Caco-2 (cell line): ENCODE measurements around the gene ANKRD42. TPM values are rescaled to one million over a fixed set of nuclear protein-coding genes. Genes with fewer than 3 reads are reported as not detected.
A peak's percentile ranks its signal among the peaks of the same experiment; 100 is the strongest.

Source experiments
- BruUV-seq: library from RNA; stranded (reverse); fragments of 400-500 nt; replicated peaks from 2 replicates; lab custom pipeline; 2021; lab: Mats Ljungman, UMichigan
- CTCF ChIA-PET: fragments of 300-600 bp; sonication (Branson Sonifier 250); formaldehyde crosslinking; loops from one replicate; lab custom pipeline; 2022; ENCODE audit warnings: antibody characterized with exemption; lab: Charles Lee
- POLR2A ChIA-PET: fragments of 300-600 bp; sonication (Branson Sonifier 250); formaldehyde crosslinking; loops from one replicate; lab custom pipeline; 2022; ENCODE audit warnings: antibody characterized with exemption; lab: Charles Lee
- DNase-seq, 2 experiments: peaks; one replicate each; pipeline versions ENCODE4 v3.0.0 to v3.0.0-alpha.2; 2020 to 2022
- H3K27me3 ChIP-seq: replicated peaks from 2 replicates; pipeline ENCODE4 v1.6.0; 2011; ENCODE audit warnings: low read length; ENCODE audit not compliant: control insufficient read depth, insufficient read depth
- H3K36me3 ChIP-seq: 2 replicates; pipeline ENCODE4 v1.5.1; 2011; ENCODE audit warnings: low read length; ENCODE audit not compliant: control insufficient read depth, insufficient read depth
- H3K4me1 ChIP-seq: fragments of 250-450 bp; sonication (Bioruptor Pico); 2 replicates; pipeline ENCODE4 v1.5.1; 2020; ENCODE audit warnings: mild to moderate bottlenecking
- H3K4me3 ChIP-seq: 2 replicates; pipeline ENCODE4 v1.5.1; 2011; ENCODE audit warnings: low read depth, mild to moderate bottlenecking, control low read depth, low read length
- H3K9me3 ChIP-seq: fragments of 250-450 bp; sonication (Bioruptor Pico); 2 replicates; pipeline ENCODE4 v1.5.1; 2020; ENCODE audit warnings: mild to moderate bottlenecking, moderate library complexity
- H3K27ac Mint-ChIP-seq: one replicate; pipeline ENCODE4 v1.8.0; 2022; ENCODE audit warnings: mixed read lengths; ENCODE audit not compliant: unreplicated experiment
- H3K27me3 Mint-ChIP-seq: one replicate; pipeline ENCODE4 v1.8.0; 2022; ENCODE audit warnings: mixed read lengths; ENCODE audit not compliant: insufficient read depth, unreplicated experiment
- H3K36me3 Mint-ChIP-seq: one replicate; pipeline ENCODE4 v1.8.0; 2022; ENCODE audit warnings: mild to moderate bottlenecking, mixed read lengths; ENCODE audit not compliant: insufficient read depth, unreplicated experiment
- H3K4me1 Mint-ChIP-seq: one replicate; pipeline ENCODE4 v1.8.0; 2022; ENCODE audit warnings: low read depth, mixed read lengths; ENCODE audit not compliant: unreplicated experiment
- H3K4me3 Mint-ChIP-seq: one replicate; pipeline ENCODE4 v1.8.0; 2022; ENCODE audit warnings: mild to moderate bottlenecking, moderate library complexity, mixed read lengths; ENCODE audit not compliant: unreplicated experiment
- H3K9me3 Mint-ChIP-seq: one replicate; pipeline ENCODE4 v1.8.0; 2022; ENCODE audit warnings: mixed read lengths; ENCODE audit not compliant: unreplicated experiment
- CTCF ChIP-seq, 2 experiments: fragments of 200-600 bp in 1 of 2; IDR thresholded peaks; 1 replicate in 1 of 2; 2 replicates in 1 of 2; pipeline versions ENCODE4 v1.5.1 to v1.8.0; 2011 to 2022; ENCODE audit warnings: antibody characterized with exemption in 1 of 2, control low read depth in 1 of 2, inconsistent platforms in 1 of 2, low read depth in 1 of 2, low read length in 1 of 2, mild to moderate bottlenecking in 1 of 2, moderate library complexity in 1 of 2; ENCODE audit not compliant: insufficient read depth in 1 of 2, severe bottlenecking in 1 of 2, unreplicated experiment in 1 of 2
- intact Hi-C: fragments of 100-400 bp; cut with micrococcal nuclease; formaldehyde crosslinking; loops from one replicate; pipeline ENCODE4 v1.10.0; 2022; ENCODE audit not compliant: unreplicated experiment
- total RNA-seq: library from RNA; stranded (reverse); gene quantifications from 2 replicates; pipeline ENCODE4 v1.2.3, GENCODE V29; 2022

Gene ANKRD42
- total RNA-seq, 1 experiment from 2014 or later, result 8.3 TPM

- H3K36me3 Mint-ChIP-seq, result peaks cover 36% of the 10 kb centered on the region
- H3K4me3 Mint-ChIP-seq, result no peak overlapping the region
- H3K4me1 ChIP-seq, result peaks cover 19% of the 10 kb centered on the region
- no peak for DNase-seq
- H3K27ac Mint-ChIP-seq, result no peak overlapping the region
- intact Hi-C loops, result no loop called here
- no peak for TF ChIP-seq CTCF (IDR thresholded peaks at IDR 0.05; ENCODE audit: insufficient read depth in 1 of 2, low read depth in 1 of 2, low read length in 1 of 2, severe bottlenecking in 1 of 2, unreplicated experiment in 1 of 2)
- H3K36me3 ChIP-seq, result peaks cover 1% of the 10 kb centered on the region; the same call in 1 of the 2 replicates
- no peaks in the 10 kb centered on the region for H3K27me3 ChIP-seq
- H3K4me3 ChIP-seq, result no peak overlapping the region
- peaks cover 14% of the 10 kb centered on the region for H3K4me1 Mint-ChIP-seq
- no TSS peak for BruUV-seq
- H3K27me3 Mint-ChIP-seq, result no peaks in the 10 kb centered on the region
- no peaks in the 10 kb centered on the region for H3K9me3 ChIP-seq
- ChIA-PET CTCF (interaction anchor here (0.5 kb wide), 1 partner anchor 80 kb away, joined by 3 read pairs; no protein-coding TSS in a partner anchor), POLR2A (no interaction called here)
- no peaks in the 10 kb centered on the region for H3K9me3 Mint-ChIP-seq
Observed at GRCh38 chr11:83280256-83280655, 86.7 kb downstream of the ANKRD42 start.

- no peak overlapping the region for H3K4me3 ChIP-seq
- H3K4me1 ChIP-seq, result peaks cover 22% of the 10 kb centered on the region
- H3K9me3 ChIP-seq, result no peaks in the 10 kb centered on the region
- H3K4me1 Mint-ChIP-seq, result peaks cover 14% of the 10 kb centered on the region
- no TSS peak for BruUV-seq
- no peak overlapping the region for H3K4me3 Mint-ChIP-seq
- H3K27me3 ChIP-seq, result no peaks in the 10 kb centered on the region
- no peaks in the 10 kb centered on the region for H3K36me3 ChIP-seq
- peaks cover 33% of the 10 kb centered on the region for H3K36me3 Mint-ChIP-seq
- no peaks in the 10 kb centered on the region for H3K9me3 Mint-ChIP-seq
- ChIA-PET CTCF (interaction anchor here (1.0 kb wide), 2 partner anchors 11 to 381 kb away, joined by 3 to 5 read pairs; partner anchors contain the start of gene DDIAS), POLR2A (no interaction called here)
- no peak overlapping the region for H3K27ac Mint-ChIP-seq
- TF ChIP-seq CTCF (IDR thresholded peaks at IDR 0.05; ENCODE audit: insufficient read depth in 1 of 2, low read depth in 1 of 2, low read length in 1 of 2, severe bottlenecking in 1 of 2, unreplicated experiment in 1 of 2), result no peak
- intact Hi-C loops, result no loop called here
- no peaks in the 10 kb centered on the region for H3K27me3 Mint-ChIP-seq
- no peak for DNase-seq
Observed at GRCh38 chr11:83282084-83282716, 88.7 kb downstream of the ANKRD42 start.

GRCh38 chr11:83284501-83285150, 91.1 kb downstream of the ANKRD42 start:
- peaks cover 22% of the 10 kb centered on the region for H3K4me1 ChIP-seq
- no peaks in the 10 kb centered on the region for H3K36me3 ChIP-seq
- H3K27me3 ChIP-seq, result no peaks in the 10 kb centered on the region
- Mint-ChIP-seq H3K27me3 (no peaks in the 10 kb centered on the region), H3K9me3 (no peaks in the 10 kb centered on the region), H3K27ac (peak overlapping the region; percentile 97), H3K36me3 (peaks cover 21% of the 10 kb centered on the region), H3K4me1 (peaks cover 14% of the 10 kb centered on the region), H3K4me3 (peak overlapping the region; percentile 73)
- ChIA-PET CTCF (no interaction called here), POLR2A (interaction anchor here (0.7 kb wide), 1 partner anchor 23 kb away, joined by 3 read pairs; no protein-coding TSS in a partner anchor)
- DNase-seq, result no peak
- intact Hi-C loops, result no loop called here
- TF ChIP-seq CTCF (IDR thresholded peaks at IDR 0.05; ENCODE audit: insufficient read depth in 1 of 2, low read depth in 1 of 2, low read length in 1 of 2, severe bottlenecking in 1 of 2, unreplicated experiment in 1 of 2), result no peak
- no peaks in the 10 kb centered on the region for H3K9me3 ChIP-seq
- H3K4me3 ChIP-seq, result peak overlapping the region; percentile 93
- BruUV-seq, result no TSS peak
